Ishikawa (cell line): ENCODE data around the gene NBL1.

ENCODE experiments used
- CEBPB ChIP-seq: IDR thresholded peaks from 2 replicates; pipeline ENCODE4 v1.6.1; 2012
- CREB1 ChIP-seq: IDR thresholded peaks from 2 replicates; pipeline ENCODE4 v1.6.1; 2012; ENCODE audit warnings: low read depth
- EGR1 ChIP-seq: IDR thresholded peaks from 2 replicates; pipeline ENCODE4 v1.6.1; 2012
- EP300 ChIP-seq: IDR thresholded peaks from 2 replicates; pipeline ENCODE4 v1.6.1; 2012; ENCODE audit warnings: borderline replicate concordance
- FOXM1 ChIP-seq: IDR thresholded peaks from 2 replicates; pipeline ENCODE4 v1.6.1; 2012; ENCODE audit warnings: low read depth, borderline replicate concordance
- MAX ChIP-seq: IDR thresholded peaks from 2 replicates; pipeline ENCODE4 v1.6.1; 2012
- NFIC ChIP-seq: IDR thresholded peaks from 2 replicates; pipeline ENCODE4 v1.6.1; 2012
- RAD21 ChIP-seq: IDR thresholded peaks from 2 replicates; pipeline ENCODE4 v1.6.1; 2012; ENCODE audit warnings: low read depth
- REST ChIP-seq: IDR thresholded peaks from 2 replicates; pipeline ENCODE4 v1.6.1; 2012; ENCODE audit warnings: low read depth, mild to moderate bottlenecking
- TAF1 ChIP-seq: IDR thresholded peaks from 2 replicates; pipeline ENCODE4 v1.6.1; 2012; ENCODE audit warnings: low read depth, mild to moderate bottlenecking
- TCF12 ChIP-seq: IDR thresholded peaks from 2 replicates; pipeline ENCODE4 v1.6.1; 2012; ENCODE audit warnings: low read depth
- TEAD4 ChIP-seq: IDR thresholded peaks from 2 replicates; pipeline ENCODE4 v1.6.1; 2012
- USF1 ChIP-seq: IDR thresholded peaks from 2 replicates; pipeline ENCODE4 v1.6.1; 2012
- YY1 ChIP-seq: IDR thresholded peaks from 2 replicates; pipeline ENCODE4 v1.6.1; 2012; ENCODE audit warnings: low read depth
- ZBTB7A ChIP-seq: IDR thresholded peaks from 2 replicates; pipeline ENCODE4 v1.6.1; 2012; ENCODE audit warnings: low read depth

Gene NBL1

GRCh38 chr1:19635646-19636045 is 8.5 kb upstream of the NBL1 start:
- no peak for TF ChIP-seq CEBPB
- no peak for TF ChIP-seq NFIC
- no peak for TF ChIP-seq FOXM1
- no peak for TF ChIP-seq REST
- no peak for TF ChIP-seq EP300
- no peak for TF ChIP-seq TCF12
- TF ChIP-seq USF1, result no peak
- no peak for TF ChIP-seq YY1
- no peak for TF ChIP-seq ZBTB7A

GRCh38 chr1:19636065-19636464 is 8.0 kb upstream of the NBL1 start:
- TF ChIP-seq CREB1 (no peak), MAX (no peak), RAD21 (no peak), CEBPB (no peak), FOXM1 (no peak)

- TF ChIP-seq EGR1 (no peak), REST (no peak), CREB1 (no peak), YY1 (no peak), TCF12 (no peak), NFIC (no peak), USF1 (no peak), TEAD4 (no peak), CEBPB (no peak), TAF1 (no peak), RAD21 (no peak)
Measured at GRCh38 chr1:19637606-19638005, 6.5 kb upstream of the NBL1 start.

- TF ChIP-seq CEBPB, result peak; percentile 82
- no peak for TF ChIP-seq NFIC
Measured at GRCh38 chr1:19639999-19640362, 4.1 kb upstream of the NBL1 start.

GRCh38 chr1:19640363-19641316 is 3.5 kb upstream of the NBL1 start:
- TF ChIP-seq TCF12 (peak; percentile 58), NFIC (peak; percentile 86), TEAD4 (peak; percentile 66; the same call in 1 of the 2 replicates), EP300 (no peak), RAD21 (no peak), CEBPB (no peak), ZBTB7A (peak; percentile 75; the same call in 1 of the 2 replicates)

GRCh38 chr1:19643121-19643520 is 990 bp upstream of the NBL1 start:
- TF ChIP-seq TCF12 (no peak), FOXM1 (no peak), RAD21 (no peak), EP300 (no peak), TAF1 (no peak), REST (no peak), CREB1 (no peak), MAX (no peak), TEAD4 (no peak), ZBTB7A (no peak), EGR1 (no peak), NFIC (no peak), USF1 (no peak), CEBPB (no peak), YY1 (no peak)
